Natural killer cell (primary cell): ENCODE data around the gene PYGL. TPM values are rescaled to one million over a fixed set of nuclear protein-coding genes. Genes with fewer than 3 reads are reported as not detected.

Source experiments
- ATAC-seq, 3 donors: fragments of 150-1000 bp in 2 of 3; fragments of 200-7000 bp in 1 of 3; cut with Tn5 transposase; 1 replicate in 1 of 3; 2 replicates in 2 of 3; pipeline ENCODE4 v1.10.0; 2021; ENCODE audit warnings: mild to moderate bottlenecking in 2 of 3, moderate library complexity in 2 of 3
- DNase-seq, 2 donors: peaks; one replicate each; pipeline versions ENCODE4 v3.0.0 to v3.0.0-alpha.2; 2013 to 2021; ENCODE audit warnings: mixed read lengths in 1 of 2
- H3K27ac ChIP-seq: one replicate; pipeline ENCODE4 v1.5.1; 2013; ENCODE audit warnings: mild to moderate bottlenecking, low read length
- H3K27me3 ChIP-seq: one replicate; pipeline ENCODE4 v1.6.1; 2013; ENCODE audit warnings: low read length; ENCODE audit not compliant: control insufficient read depth, insufficient read depth
- H3K36me3 ChIP-seq: one replicate; pipeline ENCODE4 v1.6.1; 2013; ENCODE audit warnings: low read length; ENCODE audit not compliant: control insufficient read depth, insufficient read depth
- H3K4me1 ChIP-seq: one replicate; pipeline ENCODE4 v1.6.1; 2013; ENCODE audit warnings: low read length; ENCODE audit not compliant: control insufficient read depth, insufficient read depth
- H3K4me3 ChIP-seq: one replicate; pipeline ENCODE4 v1.5.1; 2013; ENCODE audit warnings: low read length
- H3K9me3 ChIP-seq: one replicate; pipeline ENCODE4 v1.6.1; 2013; ENCODE audit warnings: low read length; ENCODE audit not compliant: control insufficient read depth, insufficient read depth
- H3K27ac Mint-ChIP-seq, 2 donors: one replicate each; pipeline ENCODE4 v1.8.0; 2022; ENCODE audit warnings: mild to moderate bottlenecking in 2 of 2, mixed read lengths in 2 of 2, moderate library complexity in 1 of 2
- H3K27me3 Mint-ChIP-seq, 2 donors: one replicate each; pipeline ENCODE4 v1.8.0; 2022; ENCODE audit warnings: low read depth in 2 of 2, mixed read lengths in 2 of 2
- H3K36me3 Mint-ChIP-seq: one replicate; pipeline ENCODE4 v1.8.0; 2022; ENCODE audit warnings: mixed read lengths
- H3K4me1 Mint-ChIP-seq, 2 donors: one replicate each; pipeline ENCODE4 v1.8.0; 2022; ENCODE audit warnings: mixed read lengths in 2 of 2
- H3K4me3 Mint-ChIP-seq: one replicate; pipeline ENCODE4 v1.8.0; 2022; ENCODE audit warnings: mild to moderate bottlenecking, moderate library complexity, mixed read lengths
- H3K9me3 Mint-ChIP-seq, 2 donors: one replicate each; pipeline ENCODE4 v1.8.0; 2022; ENCODE audit warnings: mixed read lengths in 2 of 2
- WGBS: methylation state at CpG from one replicate; pipeline ENCODE4 v1.1.7; 2013; ENCODE audit warnings: missing lambda C conversion rate; ENCODE audit not compliant: insufficient coverage; 5-methylcytosine and 5-hydroxymethylcytosine counted together
- intact Hi-C: fragments of 100-400 bp; cut with micrococcal nuclease; formaldehyde crosslinking; loops from one replicate; pipeline ENCODE4 v1.14.2; 2022
- total RNA-seq, 4 donors: library from RNA; stranded (reverse); fragments of 120-200 nt in 1 of 4; gene quantifications; one replicate each; pipeline versions ENCODE4 v1.2.3 to v1.2.4, GENCODE V29; 2013 to 2022
- TF ChIP-seq, protein P1 (sequence below): fragments of 200-600 bp; IDR thresholded peaks from one replicate; pipeline ENCODE4 v1.8.0; 2022; ENCODE audit warnings: antibody characterized with exemption

The PYGL gene
- total RNA-seq, 3 donors from 2014 or later (not counting 1 experiment from before 2014, with no cell fraction given) = 2.0 to 22.3 (median 3.2) TPM

DNA sequence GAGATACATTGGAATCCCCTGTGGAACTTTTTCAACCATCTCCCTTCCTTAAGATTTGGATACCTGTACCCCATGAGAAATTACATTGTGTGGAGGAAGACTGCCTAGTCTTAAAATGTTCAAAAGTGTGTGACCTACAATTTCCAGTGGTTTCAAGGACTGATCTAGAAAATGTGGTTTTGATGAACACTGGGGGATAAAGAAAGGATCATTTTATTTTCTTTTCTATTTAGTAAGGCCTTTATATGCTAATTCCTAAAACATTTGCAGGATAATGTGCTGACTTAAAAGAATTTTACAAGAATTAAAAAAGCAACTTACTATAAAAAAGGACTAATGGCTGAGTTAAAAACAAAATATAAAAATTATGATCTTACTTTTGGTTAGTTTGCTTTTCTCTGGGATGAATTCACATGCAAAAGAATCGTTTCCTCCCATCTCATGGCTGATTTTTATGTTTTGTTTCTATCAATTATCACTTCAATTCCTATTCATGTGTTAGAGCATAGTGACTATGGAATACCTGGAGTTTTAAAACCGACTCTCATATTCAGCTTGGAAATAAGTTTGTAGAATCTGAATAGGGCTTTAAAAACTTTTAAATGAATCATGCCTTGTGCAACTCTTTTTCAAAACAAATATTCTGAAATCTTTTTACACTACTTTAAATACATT is 39.9 kb upstream of the PYGL start:
- no peaks in the 10 kb centered on the region for H3K36me3 ChIP-seq
- no peaks in the 10 kb centered on the region for H3K27me3 ChIP-seq
- no CpG with 5 or more reads among the region's 2 CpGs for WGBS
- H3K4me3 ChIP-seq = no peak overlapping the region
- Mint-ChIP-seq H3K27me3 (peaks cover 10 to 15% of the 10 kb centered on the region in 2 donors), H3K4me3 (no peak overlapping the region), H3K27ac (no peak overlapping the region), H3K36me3 (no peaks in the 10 kb centered on the region), H3K4me1 (no peaks in the 10 kb centered on the region), H3K9me3 (no peaks in the 10 kb centered on the region)
- no peaks in the 10 kb centered on the region for H3K9me3 ChIP-seq
- intact Hi-C loops = no loop called here
- DNase-seq = no peak
- ATAC-seq = no peak
- no peaks in the 10 kb centered on the region for H3K4me1 ChIP-seq
- TF ChIP-seq, protein P1, sequence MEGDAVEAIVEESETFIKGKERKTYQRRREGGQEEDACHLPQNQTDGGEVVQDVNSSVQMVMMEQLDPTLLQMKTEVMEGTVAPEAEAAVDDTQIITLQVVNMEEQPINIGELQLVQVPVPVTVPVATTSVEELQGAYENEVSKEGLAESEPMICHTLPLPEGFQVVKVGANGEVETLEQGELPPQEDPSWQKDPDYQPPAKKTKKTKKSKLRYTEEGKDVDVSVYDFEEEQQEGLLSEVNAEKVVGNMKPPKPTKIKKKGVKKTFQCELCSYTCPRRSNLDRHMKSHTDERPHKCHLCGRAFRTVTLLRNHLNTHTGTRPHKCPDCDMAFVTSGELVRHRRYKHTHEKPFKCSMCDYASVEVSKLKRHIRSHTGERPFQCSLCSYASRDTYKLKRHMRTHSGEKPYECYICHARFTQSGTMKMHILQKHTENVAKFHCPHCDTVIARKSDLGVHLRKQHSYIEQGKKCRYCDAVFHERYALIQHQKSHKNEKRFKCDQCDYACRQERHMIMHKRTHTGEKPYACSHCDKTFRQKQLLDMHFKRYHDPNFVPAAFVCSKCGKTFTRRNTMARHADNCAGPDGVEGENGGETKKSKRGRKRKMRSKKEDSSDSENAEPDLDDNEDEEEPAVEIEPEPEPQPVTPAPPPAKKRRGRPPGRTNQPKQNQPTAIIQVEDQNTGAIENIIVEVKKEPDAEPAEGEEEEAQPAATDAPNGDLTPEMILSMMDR = no peak
- no peak overlapping the region for H3K27ac ChIP-seq

DNA sequence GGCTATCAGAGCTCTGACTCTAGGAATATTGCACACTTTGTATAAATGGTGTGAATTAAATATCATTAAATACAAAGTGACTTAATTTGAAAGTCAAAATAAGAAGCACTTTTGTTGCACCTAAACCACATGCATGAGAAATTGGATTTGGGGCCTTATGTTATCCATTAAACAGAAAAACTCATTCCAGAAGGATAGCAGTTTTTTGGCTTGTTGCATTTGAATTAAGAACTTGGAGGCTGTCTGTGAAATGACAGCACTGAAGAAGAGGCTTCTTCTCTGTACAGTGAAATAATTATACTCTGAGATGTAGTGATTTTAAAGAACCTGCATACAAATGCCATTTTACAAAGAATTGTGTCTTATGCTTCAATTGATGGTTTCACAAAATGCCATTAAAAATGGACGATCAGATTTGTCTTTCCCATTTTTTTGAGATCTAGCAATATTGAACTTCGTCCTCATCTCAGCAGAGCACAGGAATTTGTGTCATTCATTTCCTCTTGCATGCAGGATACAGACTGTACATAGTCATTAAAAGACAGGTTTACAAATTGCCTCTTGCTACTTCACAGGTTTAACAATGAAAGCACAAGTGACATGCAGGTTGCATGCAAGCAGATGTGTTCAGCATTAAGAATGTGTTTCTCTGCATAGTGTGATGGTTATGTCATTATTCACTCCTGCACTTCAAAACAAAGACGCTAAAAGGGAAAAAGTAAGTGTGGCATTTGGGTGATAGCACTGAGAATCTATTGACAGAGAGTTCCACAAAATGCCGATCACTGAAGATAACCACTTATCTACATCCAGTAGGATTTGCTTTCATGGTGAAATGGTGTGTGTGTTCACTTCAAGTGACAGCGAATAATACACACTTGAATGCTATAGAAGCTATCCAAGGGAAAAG is 35.9 kb upstream of the PYGL start:
- intact Hi-C loops = no loop called here

DNA sequence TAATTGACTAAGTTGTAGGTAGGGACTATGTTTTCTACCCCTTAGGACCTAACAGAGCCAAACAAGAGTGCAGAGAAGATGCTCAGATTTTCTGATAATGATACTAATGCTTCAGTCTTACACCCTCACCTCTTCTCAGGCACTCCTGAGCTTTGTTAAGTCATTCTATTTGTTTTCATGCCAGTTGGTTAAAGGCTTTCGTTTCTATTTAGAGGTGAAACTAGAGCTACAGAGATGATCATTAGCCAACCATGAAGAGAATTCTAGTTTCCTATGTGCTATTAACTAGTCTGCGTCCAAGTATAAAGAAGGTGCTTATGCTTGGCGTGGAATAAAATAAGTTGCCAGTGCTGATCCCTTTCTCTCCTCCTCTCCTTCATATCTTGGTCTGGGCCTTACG is 34.6 kb upstream of the PYGL start:
- no peaks in the 10 kb centered on the region for H3K36me3 Mint-ChIP-seq
- no peaks in the 10 kb centered on the region for H3K9me3 Mint-ChIP-seq
- no peak for DNase-seq
- H3K4me3 Mint-ChIP-seq = no peak overlapping the region
- no peak for ATAC-seq
- Histone ChIP-seq H3K4me1 (no peaks in the 10 kb centered on the region), H3K27me3 (no peaks in the 10 kb centered on the region), H3K9me3 (no peaks in the 10 kb centered on the region), H3K36me3 (no peaks in the 10 kb centered on the region), H3K27ac (no peak overlapping the region), H3K4me3 (no peak overlapping the region)
- intact Hi-C loops = no loop called here
- peaks cover 5 to 9% of the 10 kb centered on the region in 2 donors for H3K27me3 Mint-ChIP-seq
- WGBS = 74% methylated on average over 4 of the region's 4 CpGs
- no peak overlapping the region for H3K27ac Mint-ChIP-seq
- H3K4me1 Mint-ChIP-seq = no peaks in the 10 kb centered on the region
- TF ChIP-seq, protein P1 = no peak

More for the DNA sequence above, 35.9 kb upstream of the PYGL start:
- no peak overlapping the region for H3K27ac Mint-ChIP-seq
- no peak overlapping the region for H3K4me3 ChIP-seq
- DNase-seq = no peak
- H3K9me3 Mint-ChIP-seq = no peaks in the 10 kb centered on the region
- H3K27me3 Mint-ChIP-seq = peaks cover 5 to 9% of the 10 kb centered on the region in 2 donors
- H3K36me3 ChIP-seq = no peaks in the 10 kb centered on the region
- no peak overlapping the region for H3K4me3 Mint-ChIP-seq
- no peaks in the 10 kb centered on the region for H3K4me1 ChIP-seq
- H3K36me3 Mint-ChIP-seq = no peaks in the 10 kb centered on the region
- no peaks in the 10 kb centered on the region for H3K9me3 ChIP-seq
- 83% methylated on average over 3 of the region's 5 CpGs for WGBS
- H3K27me3 ChIP-seq = no peaks in the 10 kb centered on the region
- H3K27ac ChIP-seq = no peak overlapping the region
- ATAC-seq = no peak
- H3K4me1 Mint-ChIP-seq = no peaks in the 10 kb centered on the region
- TF ChIP-seq, protein P1 = no peak
